Lower leg skin (tissue), 3 donors: Measurements from ENCODE around the gene WRAP53.

Experiments
- CTCF ChIP-seq, 3 donors: fragments of 450-650 bp; IDR thresholded peaks; one replicate each; pipeline ENCODE4 v1.5.1; 2016; ENCODE audit warnings: antibody characterized with exemption in 3 of 3, mild to moderate bottlenecking in 3 of 3, moderate library complexity in 2 of 3
- POLR2A ChIP-seq, 2 donors: fragments of 450-650 bp; IDR thresholded peaks; one replicate each; pipeline ENCODE4 v1.6.1; 2016 to 2017; ENCODE audit warnings: antibody characterized with exemption in 2 of 2, mild to moderate bottlenecking in 1 of 2, moderate library complexity in 1 of 2

- no peak for TF ChIP-seq POLR2A (IDR thresholded peaks at IDR 0.05)
- no peak for TF ChIP-seq CTCF (IDR thresholded peaks at IDR 0.05)
Observed at GRCh38 chr17:7711051-7711755, 22.9 kb downstream of the WRAP53 start.
